GM12872 (cell line): ENCODE measurements around the gene CASP8AP2.

Experiments used
- TF ChIP-seq, protein P1 (sequence below): IDR thresholded peaks from 3 replicates; pipeline ENCODE4 v1.5.1; 2011; ENCODE audit warnings: low read depth, mild to moderate bottlenecking, low read length, moderate library complexity; ENCODE audit not compliant: insufficient read depth

CASP8AP2 gene

DNA sequence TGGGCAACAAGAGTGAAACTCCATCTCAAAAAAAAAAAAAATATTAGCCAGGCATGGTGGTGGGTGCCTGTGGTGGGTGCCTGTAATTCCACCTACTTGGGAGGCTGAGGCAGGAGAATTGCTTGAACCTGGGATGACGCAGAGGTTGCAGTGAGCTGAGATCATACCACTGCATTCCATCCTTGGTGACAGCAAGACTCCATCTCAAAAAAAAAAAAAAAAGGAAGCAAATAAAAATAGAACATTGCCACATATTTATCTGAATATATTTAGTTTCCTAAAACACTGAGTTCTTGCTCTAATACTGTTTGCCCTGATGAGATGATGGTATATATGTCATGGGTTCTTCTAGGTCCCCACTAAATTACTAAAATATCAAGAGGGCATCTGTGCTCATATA lies 28.4 kb downstream of the CASP8AP2 start:
- TF ChIP-seq, protein P1, sequence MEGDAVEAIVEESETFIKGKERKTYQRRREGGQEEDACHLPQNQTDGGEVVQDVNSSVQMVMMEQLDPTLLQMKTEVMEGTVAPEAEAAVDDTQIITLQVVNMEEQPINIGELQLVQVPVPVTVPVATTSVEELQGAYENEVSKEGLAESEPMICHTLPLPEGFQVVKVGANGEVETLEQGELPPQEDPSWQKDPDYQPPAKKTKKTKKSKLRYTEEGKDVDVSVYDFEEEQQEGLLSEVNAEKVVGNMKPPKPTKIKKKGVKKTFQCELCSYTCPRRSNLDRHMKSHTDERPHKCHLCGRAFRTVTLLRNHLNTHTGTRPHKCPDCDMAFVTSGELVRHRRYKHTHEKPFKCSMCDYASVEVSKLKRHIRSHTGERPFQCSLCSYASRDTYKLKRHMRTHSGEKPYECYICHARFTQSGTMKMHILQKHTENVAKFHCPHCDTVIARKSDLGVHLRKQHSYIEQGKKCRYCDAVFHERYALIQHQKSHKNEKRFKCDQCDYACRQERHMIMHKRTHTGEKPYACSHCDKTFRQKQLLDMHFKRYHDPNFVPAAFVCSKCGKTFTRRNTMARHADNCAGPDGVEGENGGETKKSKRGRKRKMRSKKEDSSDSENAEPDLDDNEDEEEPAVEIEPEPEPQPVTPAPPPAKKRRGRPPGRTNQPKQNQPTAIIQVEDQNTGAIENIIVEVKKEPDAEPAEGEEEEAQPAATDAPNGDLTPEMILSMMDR: no peak

DNA sequence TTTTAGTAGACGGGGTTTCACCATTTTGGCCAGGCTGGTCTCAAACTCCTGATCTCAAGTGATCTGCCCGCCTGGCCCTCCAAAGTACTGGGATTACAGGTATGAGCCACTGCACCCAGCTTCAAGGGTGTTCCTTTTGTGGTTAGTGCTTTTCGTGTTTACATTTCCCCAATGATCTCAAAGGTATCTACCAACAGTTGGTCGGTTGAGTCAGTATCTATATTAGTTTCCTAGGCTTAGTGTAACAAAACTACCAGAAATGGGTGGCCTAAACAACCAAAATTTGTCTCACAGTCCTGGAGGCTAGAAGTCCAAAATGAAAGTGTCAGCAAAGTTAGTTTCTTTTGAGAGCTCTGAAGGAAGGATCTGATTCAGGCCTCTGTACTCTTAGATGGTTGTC lies 30.1 kb downstream of the CASP8AP2 start:
- TF ChIP-seq, protein P1: no peak

DNA sequence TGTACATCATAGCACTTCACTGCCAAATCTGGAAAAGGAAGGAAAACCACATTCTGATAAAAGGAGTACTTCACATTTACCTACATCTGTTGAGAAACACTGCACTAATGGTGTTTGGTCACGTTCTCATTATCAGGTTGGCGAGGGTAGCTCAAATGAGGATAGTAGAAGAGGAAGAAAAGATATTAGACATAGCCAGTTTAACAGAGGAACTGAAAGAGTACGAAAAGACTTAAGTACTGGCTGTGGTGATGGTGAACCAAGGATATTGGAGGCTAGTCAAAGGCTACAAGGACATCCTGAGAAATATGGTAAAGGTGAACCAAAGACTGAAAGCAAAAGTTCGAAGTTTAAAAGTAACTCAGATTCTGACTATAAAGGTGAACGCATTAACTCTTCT lies 32.6 kb downstream of the CASP8AP2 start:
- TF ChIP-seq, protein P1: no peak

DNA sequence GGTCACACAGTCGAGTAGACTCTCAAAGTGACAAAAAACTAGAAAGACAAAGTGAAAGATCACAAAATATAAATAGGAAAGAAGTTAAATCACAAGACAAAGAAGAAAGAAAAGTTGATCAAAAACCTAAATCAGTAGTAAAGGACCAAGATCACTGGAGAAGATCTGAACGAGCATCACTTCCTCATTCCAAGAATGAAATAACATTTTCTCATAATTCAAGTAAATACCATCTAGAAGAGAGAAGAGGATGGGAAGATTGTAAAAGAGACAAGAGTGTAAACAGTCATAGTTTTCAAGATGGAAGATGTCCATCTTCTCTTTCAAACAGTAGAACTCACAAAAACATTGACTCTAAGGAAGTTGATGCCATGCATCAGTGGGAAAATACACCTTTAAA lies 33.0 kb downstream of the CASP8AP2 start:
- TF ChIP-seq, protein P1: no peak

DNA sequence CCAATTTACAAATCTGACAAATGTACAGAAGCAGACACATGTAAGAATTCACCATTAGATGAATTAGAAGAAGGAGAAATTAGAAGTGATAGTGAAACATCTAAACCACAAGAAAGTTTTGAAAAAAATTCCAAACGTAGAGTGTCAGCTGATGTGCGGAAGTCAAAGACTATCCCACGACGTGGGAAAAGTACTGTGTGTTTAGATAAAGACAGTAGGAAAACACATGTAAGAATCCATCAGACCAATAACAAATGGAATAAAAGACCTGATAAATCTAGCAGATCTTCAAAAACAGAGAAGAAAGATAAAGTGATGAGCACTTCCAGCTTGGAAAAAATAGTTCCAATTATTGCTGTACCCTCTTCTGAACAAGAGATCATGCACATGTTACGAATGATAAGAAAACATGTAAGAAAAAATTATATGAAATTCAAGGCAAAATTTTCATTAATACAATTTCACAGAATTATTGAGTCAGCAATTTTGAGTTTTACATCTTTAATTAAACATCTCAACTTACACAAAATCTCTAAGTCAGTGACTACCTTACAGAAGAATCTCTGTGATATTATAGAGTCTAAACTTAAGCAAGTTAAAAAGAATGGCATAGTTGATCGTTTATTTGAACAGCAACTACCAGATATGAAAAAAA lies 36.5 kb downstream of the CASP8AP2 start:
- TF ChIP-seq, protein P1: no peak

DNA sequence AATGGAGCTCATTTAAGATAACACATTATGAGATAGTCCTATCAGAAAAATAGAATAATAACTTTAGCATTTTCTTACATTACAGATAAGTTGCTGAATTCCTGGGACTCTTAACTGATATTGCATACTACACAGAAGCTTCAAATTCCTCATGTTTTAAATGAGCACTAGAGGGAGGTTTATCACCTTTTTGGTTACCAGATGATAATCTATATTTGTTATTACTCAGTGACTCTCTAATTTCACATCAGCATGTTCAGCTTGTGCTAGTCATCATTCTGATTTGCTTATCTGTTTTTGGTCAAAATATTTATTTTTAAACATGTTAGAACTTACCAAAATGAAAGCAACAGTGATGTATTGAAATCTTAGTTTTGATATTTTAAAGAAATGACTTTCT lies 44.0 kb downstream of the CASP8AP2 start:
- TF ChIP-seq, protein P1: no peak

DNA sequence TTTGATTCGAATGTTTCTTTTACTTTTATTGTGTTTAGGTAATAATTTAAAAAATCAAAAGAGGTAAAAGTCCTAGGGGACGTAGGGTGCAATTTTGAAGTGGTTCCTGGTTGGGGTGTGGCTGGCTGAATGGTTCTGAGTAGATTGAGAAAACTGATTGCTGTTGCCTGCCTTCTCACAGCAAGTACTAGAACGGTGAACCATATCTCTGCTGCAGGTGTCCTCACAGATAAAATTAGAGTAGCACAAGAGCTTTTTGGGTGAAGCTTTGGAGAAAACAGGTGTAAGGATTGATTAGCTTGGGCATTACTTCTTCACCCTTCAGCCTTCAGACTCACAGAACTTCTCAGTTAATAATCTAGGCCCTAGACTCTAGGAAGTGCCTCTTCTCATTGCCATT lies 44.8 kb downstream of the CASP8AP2 start:
- TF ChIP-seq, protein P1: no peak
